Activated B cell treated with CpG ODN at 0.5 μM for 24 hours (primary cell): ENCODE measurements around the gene C1orf35. TPM values are rescaled to one million over a fixed set of nuclear protein-coding genes. Genes with fewer than 3 reads are reported as not detected.

ENCODE experiments used
- ATAC-seq: fragments of 200-7000 bp; cut with Tn5 transposase; one replicate; pipeline ENCODE4 v1.10.0; 2021; ENCODE audit warnings: low read depth, mild to moderate bottlenecking, moderate library complexity
- CTCF ChIA-PET: fragments of 350-600 bp; sonication (Branson Sonifier 250); formaldehyde crosslinking; loops from one replicate; lab custom pipeline; 2021; ENCODE audit warnings: antibody characterized with exemption; lab: Charles Lee
- POLR2A ChIA-PET: fragments of 350-600 bp; sonication (Branson Sonifier 250); formaldehyde crosslinking; loops from one replicate; lab custom pipeline; 2021; ENCODE audit warnings: antibody characterized with exemption; lab: Charles Lee
- DNase-seq: peaks from one replicate; pipeline ENCODE4 v3.0.0; 2022
- H3K27ac Mint-ChIP-seq: one replicate; pipeline ENCODE4 v1.8.0; 2020; ENCODE audit warnings: mixed read lengths
- H3K27me3 Mint-ChIP-seq: one replicate; pipeline ENCODE4 v1.8.0; 2021; ENCODE audit warnings: mixed read lengths
- H3K36me3 Mint-ChIP-seq: one replicate; pipeline ENCODE4 v1.8.0; 2021; ENCODE audit warnings: low read depth, mixed read lengths
- H3K4me1 Mint-ChIP-seq: one replicate; pipeline ENCODE4 v1.8.0; 2021; ENCODE audit warnings: mixed read lengths
- H3K4me3 Mint-ChIP-seq: one replicate; pipeline ENCODE4 v1.8.0; 2020; ENCODE audit warnings: mild to moderate bottlenecking, mixed read lengths
- H3K9me3 Mint-ChIP-seq: one replicate; pipeline ENCODE4 v1.8.0; 2020; ENCODE audit warnings: mixed read lengths
- CTCF ChIP-seq: fragments of 200-600 bp; IDR thresholded peaks from one replicate; pipeline ENCODE4 v1.8.0; 2022; ENCODE audit warnings: antibody characterized with exemption, mild to moderate bottlenecking
- intact Hi-C: fragments of 100-400 bp; cut with micrococcal nuclease; formaldehyde crosslinking; loops from one replicate; pipeline ENCODE4 v1.15.1; 2024
- total RNA-seq: library from RNA; stranded (reverse); gene quantifications from 2 replicates; pipeline ENCODE4 v1.2.3, GENCODE V29; 2022

Gene C1orf35
- total RNA-seq, 1 donor from 2014 or later: 11.9 TPM

- no peaks in the 10 kb centered on the region for H3K27me3 Mint-ChIP-seq
- TF ChIP-seq CTCF: no peak
- H3K4me1 Mint-ChIP-seq: peaks cover 36% of the 10 kb centered on the region
- ChIA-PET CTCF (no interaction called here), POLR2A (interaction anchor here (2.0 kb wide), 1 partner anchor 20 kb away, joined by 6 read pairs; the partner anchor contains the start of gene IBA57)
- no peak overlapping the region for H3K4me3 Mint-ChIP-seq
- H3K9me3 Mint-ChIP-seq: no peaks in the 10 kb centered on the region
- DNase-seq (no peak), ATAC-seq (no peak)
- no peak overlapping the region for H3K27ac Mint-ChIP-seq
- intact Hi-C loops: no loop called here
- peaks cover 21% of the 10 kb centered on the region for H3K36me3 Mint-ChIP-seq
Observed at GRCh38 chr1:228145463-228146416, 42.6 kb upstream of the C1orf35 start.

- ChIA-PET CTCF (no interaction called here), POLR2A (interaction anchor here (0.6 to 2.0 kb wide), 2 partner anchors 20 to 580 kb away, joined by 6 to 8 read pairs; partner anchors contain the start of gene IBA57)
- Mint-ChIP-seq H3K36me3 (peaks cover 22% of the 10 kb centered on the region), H3K27me3 (no peaks in the 10 kb centered on the region), H3K9me3 (no peaks in the 10 kb centered on the region), H3K27ac (no peak overlapping the region), H3K4me3 (no peak overlapping the region), H3K4me1 (peaks cover 38% of the 10 kb centered on the region)
- no peak for ATAC-seq
- intact Hi-C loops: no loop called here
- DNase-seq: no peak
- TF ChIP-seq CTCF: no peak
Observed at GRCh38 chr1:228144993-228145343, 41.8 kb upstream of the C1orf35 start.

DNA sequence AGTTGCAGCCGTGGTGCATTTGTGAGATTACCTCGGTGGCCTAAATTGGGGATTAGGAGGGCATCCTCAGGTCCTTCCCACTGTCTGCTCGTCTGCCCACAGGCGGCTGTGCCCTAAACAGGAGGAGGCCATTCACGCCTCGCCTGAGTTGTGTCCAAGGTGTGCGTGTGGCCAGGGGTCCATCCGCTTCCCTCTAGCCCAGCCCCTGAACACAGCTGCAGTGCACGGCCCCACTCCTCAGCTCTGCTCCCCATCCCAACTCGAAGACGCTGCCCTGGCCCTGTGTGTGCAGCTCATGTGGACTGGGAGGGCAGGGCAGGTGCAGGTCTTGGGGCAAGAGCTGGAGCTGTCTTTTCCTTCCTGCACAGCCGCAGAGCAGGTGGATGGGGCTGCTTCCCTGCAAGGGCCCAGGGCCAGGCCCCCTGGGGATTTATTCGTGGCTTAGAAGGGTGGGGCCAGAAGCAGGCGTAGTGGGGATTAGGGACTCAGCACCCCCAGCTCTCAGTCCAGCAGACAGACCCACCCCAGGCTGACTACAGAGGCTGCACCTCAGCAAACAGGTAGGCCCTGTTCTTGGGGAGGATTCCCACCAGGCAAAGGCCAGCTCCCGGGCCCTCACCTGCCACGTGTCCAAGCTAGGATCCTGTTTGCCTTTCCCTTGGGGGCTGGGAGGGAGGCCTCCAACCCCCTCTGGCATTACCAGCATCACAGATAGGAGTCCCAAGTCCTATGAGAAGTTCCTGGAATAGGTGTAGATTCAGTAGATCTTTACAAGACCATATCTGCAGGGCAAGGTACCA lies 41.3 kb upstream of the C1orf35 start:
- POLR2A ChIA-PET: interaction anchor here (0.6 to 2.0 kb wide), 2 partner anchors 21 to 579 kb away, joined by 6 to 8 read pairs; partner anchors contain the start of gene IBA57
- no peak overlapping the region for H3K27ac Mint-ChIP-seq
- H3K4me3 Mint-ChIP-seq: no peak overlapping the region

DNA sequence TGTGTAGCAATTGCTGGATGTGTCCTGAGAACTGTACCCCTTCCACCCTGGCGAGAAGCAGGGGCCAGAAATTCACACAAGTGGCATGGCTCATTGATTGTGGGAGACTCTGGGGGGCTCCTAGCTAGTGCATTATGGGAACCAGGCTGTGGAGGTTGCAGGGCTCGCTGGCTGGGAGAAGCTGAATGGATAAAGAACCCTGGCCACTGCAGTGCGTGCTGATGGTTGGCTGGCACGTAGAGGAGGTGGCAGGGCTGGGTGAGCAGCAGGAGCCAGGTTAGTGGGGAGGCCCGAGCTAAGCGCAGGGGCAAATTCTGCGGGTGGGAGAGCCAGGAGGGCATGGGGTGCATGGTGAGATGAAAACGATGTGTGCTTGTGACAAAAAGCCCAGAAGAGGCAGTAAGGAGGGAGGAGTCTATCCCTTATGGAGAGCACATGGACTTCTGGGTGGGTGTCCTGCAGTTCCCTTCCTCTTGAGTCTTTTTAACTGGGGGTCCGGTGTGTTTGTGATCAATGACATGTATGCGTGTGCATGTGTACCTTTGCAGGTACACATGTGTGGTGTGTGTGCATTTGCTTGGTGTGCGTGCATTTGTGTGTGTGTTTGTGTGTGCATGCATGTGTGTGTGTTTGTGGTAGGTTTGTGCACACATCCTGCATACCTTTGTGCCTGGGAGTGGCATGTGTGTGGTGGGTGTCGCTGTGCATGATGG lies 40.5 kb upstream of the C1orf35 start:
- H3K27ac Mint-ChIP-seq: no peak overlapping the region
- ChIA-PET CTCF (interaction anchor here (1.0 to 1.5 kb wide), 2 partner anchors 13 to 21 kb away, joined by 3 to 4 read pairs; partner anchors contain the start of gene IBA57), POLR2A (interaction anchor here (2.0 to 2.1 kb wide), 2 partner anchors 22 kb away, joined by 6 to 17 read pairs; partner anchors contain the start of gene IBA57)
- no peaks in the 10 kb centered on the region for H3K9me3 Mint-ChIP-seq
- H3K36me3 Mint-ChIP-seq: peaks cover 26% of the 10 kb centered on the region
- intact Hi-C loops: no loop called here
- ATAC-seq (no peak), DNase-seq (no peak)
- no peak overlapping the region for H3K4me3 Mint-ChIP-seq
- peaks cover 47% of the 10 kb centered on the region for H3K4me1 Mint-ChIP-seq
- H3K27me3 Mint-ChIP-seq: no peaks in the 10 kb centered on the region
- no peak for TF ChIP-seq CTCF

More for the DNA sequence above, 41.3 kb upstream of the C1orf35 start:
- CTCF ChIA-PET: no interaction called here
- intact Hi-C loops: no loop called here
- no peak for DNase-seq
- H3K27me3 Mint-ChIP-seq: no peaks in the 10 kb centered on the region
- no peak for TF ChIP-seq CTCF
- H3K4me1 Mint-ChIP-seq: peaks cover 44% of the 10 kb centered on the region
- H3K36me3 Mint-ChIP-seq: peaks cover 26% of the 10 kb centered on the region
- no peak for ATAC-seq
- H3K9me3 Mint-ChIP-seq: no peaks in the 10 kb centered on the region
